ENCODE results near the gene ODC1.

DNA sequence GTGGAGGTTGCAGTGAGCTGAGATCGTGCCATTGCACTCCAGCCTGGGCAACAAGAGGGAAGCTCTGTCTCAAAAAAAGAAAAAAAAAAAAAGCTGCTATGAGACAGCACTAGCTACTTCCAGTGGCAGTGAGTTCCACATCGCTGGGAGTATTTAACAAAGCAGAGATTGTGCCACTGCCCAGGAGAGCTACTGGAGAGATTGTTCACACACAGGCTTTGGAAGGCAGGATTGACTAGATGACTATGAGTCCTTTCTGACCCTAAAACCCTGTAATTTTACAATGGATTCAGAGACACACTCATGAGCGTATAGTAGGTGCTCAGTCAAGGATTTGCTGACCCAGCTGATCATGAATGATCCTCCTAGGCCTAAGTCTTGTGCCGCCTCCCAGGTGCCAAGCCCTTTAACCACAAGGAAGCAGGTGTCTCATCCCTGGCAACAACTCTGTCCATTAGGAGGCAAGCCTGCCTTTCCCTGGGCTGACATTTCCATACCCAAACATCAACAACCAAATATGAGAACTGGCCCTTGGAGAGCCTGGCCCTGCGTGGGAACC is 45.0 kb upstream of the ODC1 start:
- TF ChIP-seq POLR2A (IDR thresholded peaks at IDR 0.05) (no peak), POLR2AphosphoS5 (IDR thresholded peaks at IDR 0.05; ENCODE audit: insufficient read depth in 1 of 2, low read depth in 1 of 2) (no peak)
- TF ChIP-seq, protein P1, sequence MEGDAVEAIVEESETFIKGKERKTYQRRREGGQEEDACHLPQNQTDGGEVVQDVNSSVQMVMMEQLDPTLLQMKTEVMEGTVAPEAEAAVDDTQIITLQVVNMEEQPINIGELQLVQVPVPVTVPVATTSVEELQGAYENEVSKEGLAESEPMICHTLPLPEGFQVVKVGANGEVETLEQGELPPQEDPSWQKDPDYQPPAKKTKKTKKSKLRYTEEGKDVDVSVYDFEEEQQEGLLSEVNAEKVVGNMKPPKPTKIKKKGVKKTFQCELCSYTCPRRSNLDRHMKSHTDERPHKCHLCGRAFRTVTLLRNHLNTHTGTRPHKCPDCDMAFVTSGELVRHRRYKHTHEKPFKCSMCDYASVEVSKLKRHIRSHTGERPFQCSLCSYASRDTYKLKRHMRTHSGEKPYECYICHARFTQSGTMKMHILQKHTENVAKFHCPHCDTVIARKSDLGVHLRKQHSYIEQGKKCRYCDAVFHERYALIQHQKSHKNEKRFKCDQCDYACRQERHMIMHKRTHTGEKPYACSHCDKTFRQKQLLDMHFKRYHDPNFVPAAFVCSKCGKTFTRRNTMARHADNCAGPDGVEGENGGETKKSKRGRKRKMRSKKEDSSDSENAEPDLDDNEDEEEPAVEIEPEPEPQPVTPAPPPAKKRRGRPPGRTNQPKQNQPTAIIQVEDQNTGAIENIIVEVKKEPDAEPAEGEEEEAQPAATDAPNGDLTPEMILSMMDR (IDR thresholded peaks at IDR 0.05), result no peak
